ENCODE results near the gene ADNP2. TPM values are rescaled to one million over a fixed set of nuclear protein-coding genes. Genes with fewer than 3 reads are reported as not detected.

The ADNP2 gene
- total and polyA plus RNA-seq, 2 of the 13 experiments (the other 11 are each of a cell fraction or from before 2014, with no cell fraction given), result 10.8 to 25.5 TPM

DNA sequence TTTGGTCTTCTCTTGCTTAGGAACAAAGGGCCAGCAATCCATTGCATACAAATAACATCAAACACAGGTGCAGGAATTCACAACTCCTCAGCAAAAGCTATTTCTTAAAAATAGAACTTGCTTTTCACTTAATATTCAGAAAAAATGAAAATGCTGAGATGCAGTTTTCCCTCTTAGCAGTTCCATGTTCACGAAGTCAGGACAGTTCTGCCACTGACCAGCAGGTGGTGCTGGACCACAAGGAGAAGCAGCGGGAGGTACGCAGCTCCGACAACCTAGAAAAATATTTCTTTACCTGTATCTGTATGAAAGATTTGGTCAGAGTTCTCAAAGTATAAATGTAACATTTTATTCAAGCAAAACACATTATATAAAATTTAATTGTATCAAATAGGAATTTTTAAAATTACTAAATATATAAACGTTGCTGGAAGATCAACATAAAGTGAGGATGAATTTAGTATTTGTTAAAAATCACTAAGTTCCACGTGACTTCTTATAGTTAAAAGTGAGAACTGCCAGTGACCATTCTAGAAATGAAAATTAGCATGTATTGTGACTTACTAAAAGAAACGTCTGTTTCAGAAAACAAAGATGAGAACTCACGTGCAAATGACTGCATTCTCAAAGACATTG is 48.8 kb downstream of the ADNP2 start:
- intact Hi-C loops (cut with micrococcal nuclease; ENCODE audit: unreplicated experiment), result loop anchor here (1.0 kb wide), 1 partner anchor 42 kb away; no protein-coding TSS in a partner anchor
- CTCF ChIA-PET (ENCODE audit: low intra/inter-chr PET ratio, low total read pairs), result interaction anchor here (1.1 to 2.5 kb wide), 3 partner anchors 13 to 100 kb away, joined by 3 to 20 read pairs (median 4); no protein-coding TSS in a partner anchor
- ATAC-seq, result peak; percentile 61
- TF ChIP-seq, protein P1, sequence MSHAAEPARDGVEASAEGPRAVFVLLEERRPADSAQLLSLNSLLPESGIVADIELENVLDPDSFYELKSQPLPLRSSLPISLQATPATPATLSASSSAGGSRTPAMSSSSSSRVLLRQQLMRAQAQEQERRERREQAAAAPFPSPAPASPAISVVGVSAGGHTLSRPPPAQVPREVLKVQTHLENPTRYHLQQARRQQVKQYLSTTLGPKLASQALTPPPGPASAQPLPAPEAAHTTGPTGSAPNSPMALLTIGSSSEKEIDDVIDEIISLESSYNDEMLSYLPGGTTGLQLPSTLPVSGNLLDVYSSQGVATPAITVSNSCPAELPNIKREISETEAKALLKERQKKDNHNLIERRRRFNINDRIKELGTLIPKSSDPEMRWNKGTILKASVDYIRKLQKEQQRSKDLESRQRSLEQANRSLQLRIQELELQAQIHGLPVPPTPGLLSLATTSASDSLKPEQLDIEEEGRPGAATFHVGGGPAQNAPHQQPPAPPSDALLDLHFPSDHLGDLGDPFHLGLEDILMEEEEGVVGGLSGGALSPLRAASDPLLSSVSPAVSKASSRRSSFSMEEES (CRISPR knock-in tag; IDR thresholded peaks at IDR 0.05), result no peak
- TF ChIP-seq RBM22 (optimal IDR thresholded peaks at IDR 0.05; ENCODE audit: low read length), result no peak
- TF ChIP-seq FOXK2 (IDR thresholded peaks at IDR 0.05), result no peak
- TF ChIP-seq ZNF33A (CRISPR knock-in tag; IDR thresholded peaks at IDR 0.05; ENCODE audit: borderline replicate concordance), result no peak
- no peak for TF ChIP-seq ZSCAN20 (CRISPR knock-in tag; IDR thresholded peaks at IDR 0.05; ENCODE audit: borderline replicate concordance)
- TF ChIP-seq, protein P2, sequence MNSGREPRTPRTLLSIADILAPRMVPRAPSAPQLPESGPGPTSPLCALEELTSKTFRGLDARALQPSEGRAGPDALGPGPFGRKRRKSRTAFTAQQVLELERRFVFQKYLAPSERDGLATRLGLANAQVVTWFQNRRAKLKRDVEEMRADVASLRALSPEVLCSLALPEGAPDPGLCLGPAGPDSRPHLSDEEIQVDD (CRISPR knock-in tag; IDR thresholded peaks at IDR 0.05; ENCODE audit: borderline replicate concordance), result no peak
- peak; percentile 74 for TF ChIP-seq MAFF (IDR thresholded peaks at IDR 0.05; ENCODE audit: low read depth, low read length)
- TF ChIP-seq ATM (IDR thresholded peaks at IDR 0.05; ENCODE audit: borderline replicate concordance), result no peak
- peak; percentile 49 for TF ChIP-seq RAD21 (CRISPR knock-in tag; IDR thresholded peaks at IDR 0.05)
- TF ChIP-seq ZNF557 (CRISPR knock-in tag; IDR thresholded peaks at IDR 0.05), result no peak
- TF ChIP-seq, protein P3, sequence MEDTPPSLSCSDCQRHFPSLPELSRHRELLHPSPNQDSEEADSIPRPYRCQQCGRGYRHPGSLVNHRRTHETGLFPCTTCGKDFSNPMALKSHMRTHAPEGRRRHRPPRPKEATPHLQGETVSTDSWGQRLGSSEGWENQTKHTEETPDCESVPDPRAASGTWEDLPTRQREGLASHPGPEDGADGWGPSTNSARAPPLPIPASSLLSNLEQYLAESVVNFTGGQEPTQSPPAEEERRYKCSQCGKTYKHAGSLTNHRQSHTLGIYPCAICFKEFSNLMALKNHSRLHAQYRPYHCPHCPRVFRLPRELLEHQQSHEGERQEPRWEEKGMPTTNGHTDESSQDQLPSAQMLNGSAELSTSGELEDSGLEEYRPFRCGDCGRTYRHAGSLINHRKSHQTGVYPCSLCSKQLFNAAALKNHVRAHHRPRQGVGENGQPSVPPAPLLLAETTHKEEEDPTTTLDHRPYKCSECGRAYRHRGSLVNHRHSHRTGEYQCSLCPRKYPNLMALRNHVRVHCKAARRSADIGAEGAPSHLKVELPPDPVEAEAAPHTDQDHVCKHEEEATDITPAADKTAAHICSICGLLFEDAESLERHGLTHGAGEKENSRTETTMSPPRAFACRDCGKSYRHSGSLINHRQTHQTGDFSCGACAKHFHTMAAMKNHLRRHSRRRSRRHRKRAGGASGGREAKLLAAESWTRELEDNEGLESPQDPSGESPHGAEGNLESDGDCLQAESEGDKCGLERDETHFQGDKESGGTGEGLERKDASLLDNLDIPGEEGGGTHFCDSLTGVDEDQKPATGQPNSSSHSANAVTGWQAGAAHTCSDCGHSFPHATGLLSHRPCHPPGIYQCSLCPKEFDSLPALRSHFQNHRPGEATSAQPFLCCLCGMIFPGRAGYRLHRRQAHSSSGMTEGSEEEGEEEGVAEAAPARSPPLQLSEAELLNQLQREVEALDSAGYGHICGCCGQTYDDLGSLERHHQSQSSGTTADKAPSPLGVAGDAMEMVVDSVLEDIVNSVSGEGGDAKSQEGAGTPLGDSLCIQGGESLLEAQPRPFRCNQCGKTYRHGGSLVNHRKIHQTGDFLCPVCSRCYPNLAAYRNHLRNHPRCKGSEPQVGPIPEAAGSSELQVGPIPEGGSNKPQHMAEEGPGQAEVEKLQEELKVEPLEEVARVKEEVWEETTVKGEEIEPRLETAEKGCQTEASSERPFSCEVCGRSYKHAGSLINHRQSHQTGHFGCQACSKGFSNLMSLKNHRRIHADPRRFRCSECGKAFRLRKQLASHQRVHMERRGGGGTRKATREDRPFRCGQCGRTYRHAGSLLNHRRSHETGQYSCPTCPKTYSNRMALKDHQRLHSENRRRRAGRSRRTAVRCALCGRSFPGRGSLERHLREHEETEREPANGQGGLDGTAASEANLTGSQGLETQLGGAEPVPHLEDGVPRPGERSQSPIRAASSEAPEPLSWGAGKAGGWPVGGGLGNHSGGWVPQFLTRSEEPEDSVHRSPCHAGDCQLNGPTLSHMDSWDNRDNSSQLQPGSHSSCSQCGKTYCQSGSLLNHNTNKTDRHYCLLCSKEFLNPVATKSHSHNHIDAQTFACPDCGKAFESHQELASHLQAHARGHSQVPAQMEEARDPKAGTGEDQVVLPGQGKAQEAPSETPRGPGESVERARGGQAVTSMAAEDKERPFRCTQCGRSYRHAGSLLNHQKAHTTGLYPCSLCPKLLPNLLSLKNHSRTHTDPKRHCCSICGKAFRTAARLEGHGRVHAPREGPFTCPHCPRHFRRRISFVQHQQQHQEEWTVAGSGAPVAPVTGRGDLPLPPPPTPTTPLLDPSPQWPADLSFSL (CRISPR knock-in tag; IDR thresholded peaks at IDR 0.05), result no peak
- TF ChIP-seq, protein P4, sequence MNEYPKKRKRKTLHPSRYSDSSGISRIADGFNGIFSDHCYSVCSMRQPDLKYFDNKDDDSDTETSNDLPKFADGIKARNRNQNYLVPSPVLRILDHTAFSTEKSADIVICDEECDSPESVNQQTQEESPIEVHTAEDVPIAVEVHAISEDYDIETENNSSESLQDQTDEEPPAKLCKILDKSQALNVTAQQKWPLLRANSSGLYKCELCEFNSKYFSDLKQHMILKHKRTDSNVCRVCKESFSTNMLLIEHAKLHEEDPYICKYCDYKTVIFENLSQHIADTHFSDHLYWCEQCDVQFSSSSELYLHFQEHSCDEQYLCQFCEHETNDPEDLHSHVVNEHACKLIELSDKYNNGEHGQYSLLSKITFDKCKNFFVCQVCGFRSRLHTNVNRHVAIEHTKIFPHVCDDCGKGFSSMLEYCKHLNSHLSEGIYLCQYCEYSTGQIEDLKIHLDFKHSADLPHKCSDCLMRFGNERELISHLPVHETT (CRISPR knock-in tag; conservative IDR thresholded peaks at IDR 0.05), result no peak
- no peak for TF ChIP-seq NPAS2 (CRISPR knock-in tag; IDR thresholded peaks at IDR 0.05; ENCODE audit: borderline replicate concordance)
- TF ChIP-seq ZFP37 (CRISPR knock-in tag; IDR thresholded peaks at IDR 0.05; ENCODE audit: borderline replicate concordance), result no peak
- TF ChIP-seq MAFK (conservative IDR thresholded peaks at IDR 0.05 in 1 of 2, IDR thresholded peaks at IDR 0.05 in 1 of 2; ENCODE audit: low read length in 2 of 2), result peak; percentile 60 to 73; a peak in 3 of 4 replicates

More for the DNA sequence above, 48.8 kb downstream of the ADNP2 start:
- DNase-seq (ENCODE audit: low spot score) (peak; percentile 57), FAIRE-seq (peak; percentile 85)
- Histone ChIP-seq H3K79me2 (ENCODE audit: insufficient read depth, low read length) (peaks cover 2% of the 10 kb centered on the region), H3K27me3 (ENCODE audit: control insufficient read depth in 1 of 2, insufficient read depth in 2 of 2, low read length in 2 of 2) (no peaks in the 10 kb centered on the region), H3K4me3 (replicated peaks in 1 of 3; ENCODE audit: insufficient read depth in 1 of 3, low read depth in 2 of 3, low read length in 3 of 3) (no peak overlapping the region), H3K36me3 (replicated peaks in 1 of 2; ENCODE audit: control insufficient read depth in 1 of 2, insufficient read depth in 2 of 2, low read length in 2 of 2) (peaks cover 0 to 13% of the 10 kb centered on the region in 2 experiments; a peak in 1 of 5 replicates), H4K20me1 (ENCODE audit: insufficient read depth, low read length) (peaks cover 4% of the 10 kb centered on the region; the same call in 1 of the 2 replicates), H3K27ac (ENCODE audit: extremely low read length, insufficient read depth, low read length) (no peak overlapping the region), H3K9me3 (ENCODE audit: low read length) (no peaks in the 10 kb centered on the region), H3K4me2 (ENCODE audit: low read depth, low read length) (no peak overlapping the region), H2AFZ (ENCODE audit: low read length) (no peak overlapping the region), H3K4me1 (ENCODE audit: insufficient read depth, low read length) (no peaks in the 10 kb centered on the region), H3K9ac (ENCODE audit: insufficient read depth, low read depth, low read length) (no peak overlapping the region)
- no TSS peak for BruUV-seq (replicated peaks)
- 76% methylated on average over 8 of the region's 8 CpGs for WGBS (ENCODE audit: low lambda C conversion rate)
- in situ Hi-C loops (cut with HindIII; ENCODE audit: extremely low pct_ligation_motif_present, low pct_unique_long_range_greater_than_20kb), result no loop called here
- POLR2A ChIA-PET, result no interaction called here
